ELR (cell line): ENCODE measurements around the gene CLIP2.
"Not testable (repeated sequence)": the region's sequence is repeated elsewhere in the genome, so short reads cannot be mapped to it uniquely, and the experiment has no call there.

ENCODE experiments used
- DNase-seq: peaks from one replicate; pipeline ENCODE4 v3.0.0-alpha.2; 2015; ENCODE audit warnings: low read depth

CLIP2 gene

DNA sequence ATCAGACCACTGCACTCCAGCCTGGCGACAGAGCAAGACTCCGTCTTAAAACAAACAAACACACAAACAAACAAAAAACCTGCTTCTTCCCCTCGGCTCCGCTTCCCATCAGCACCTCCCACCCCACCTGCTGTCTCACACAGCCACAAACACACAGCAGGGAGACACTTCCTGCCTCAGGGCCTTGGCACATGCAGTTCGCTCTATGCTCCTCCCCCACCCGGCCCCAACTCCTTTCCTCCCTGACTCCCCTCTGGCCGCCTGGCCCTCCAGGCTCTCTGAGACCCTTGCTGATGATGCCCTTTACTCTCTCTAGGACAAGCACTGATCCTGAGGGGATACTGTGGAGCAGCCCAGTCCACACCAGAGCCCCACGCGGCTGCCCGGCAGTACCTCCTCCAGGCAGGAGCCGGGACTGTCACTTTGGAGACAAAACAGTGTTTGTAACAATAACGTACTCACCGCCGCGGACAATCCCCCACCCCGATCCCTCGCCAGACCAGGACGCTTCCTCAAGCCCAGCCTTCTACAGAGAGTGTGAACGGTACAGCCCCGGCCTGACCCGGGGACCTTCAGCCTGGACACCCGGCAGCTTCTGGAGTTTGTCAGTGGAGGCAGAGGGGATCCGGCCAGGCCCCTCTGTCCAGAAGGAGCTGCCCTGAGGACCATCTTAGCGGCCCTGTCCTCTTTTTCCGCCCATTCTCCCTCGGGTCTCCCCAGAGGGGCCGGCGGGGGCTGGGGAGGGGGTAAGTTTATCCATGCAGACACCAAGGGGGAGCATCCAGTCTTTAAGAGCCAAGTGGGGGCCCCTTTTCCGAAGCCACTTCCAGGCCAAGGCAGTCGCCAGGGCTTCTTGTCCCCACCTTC lies 114.5 kb downstream of the CLIP2 start:
- no peak for DNase-seq

DNA sequence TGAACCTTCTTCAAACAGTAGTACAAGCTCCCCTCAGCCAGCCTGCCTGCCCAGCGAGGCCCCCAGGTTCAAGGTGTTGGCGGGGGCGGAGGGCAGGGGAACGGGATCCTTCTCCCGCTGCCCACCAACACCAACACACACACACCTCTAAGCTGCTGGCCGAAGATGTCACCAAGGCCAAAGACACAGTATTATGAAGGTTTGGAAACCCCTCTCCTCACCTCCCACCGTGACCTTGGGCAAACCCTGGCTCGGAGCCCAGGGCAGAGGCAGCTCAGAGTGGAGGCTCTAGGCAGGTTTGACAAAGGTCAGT lies 115.1 kb downstream of the CLIP2 start:
- DNase-seq, result no peak

DNA sequence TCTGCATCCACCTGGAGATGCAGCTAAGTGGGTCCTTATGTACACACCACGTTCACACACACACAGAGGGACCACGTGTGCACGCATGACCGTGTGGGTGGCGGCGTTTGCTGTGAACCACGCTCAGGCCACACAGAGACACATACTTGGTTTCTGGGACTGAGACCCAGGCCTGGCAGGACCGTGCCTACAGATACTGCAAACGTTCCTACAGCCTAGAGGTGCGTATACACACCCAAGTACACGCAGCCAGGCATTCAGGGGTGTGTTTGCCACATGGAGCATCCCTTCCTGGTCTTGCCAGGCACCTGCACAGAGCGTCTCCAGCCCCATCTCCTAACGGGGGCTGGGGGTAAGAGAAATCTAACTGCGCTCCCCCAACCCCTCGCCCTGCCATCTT lies 115.5 kb downstream of the CLIP2 start:
- DNase-seq, result no peak

DNA sequence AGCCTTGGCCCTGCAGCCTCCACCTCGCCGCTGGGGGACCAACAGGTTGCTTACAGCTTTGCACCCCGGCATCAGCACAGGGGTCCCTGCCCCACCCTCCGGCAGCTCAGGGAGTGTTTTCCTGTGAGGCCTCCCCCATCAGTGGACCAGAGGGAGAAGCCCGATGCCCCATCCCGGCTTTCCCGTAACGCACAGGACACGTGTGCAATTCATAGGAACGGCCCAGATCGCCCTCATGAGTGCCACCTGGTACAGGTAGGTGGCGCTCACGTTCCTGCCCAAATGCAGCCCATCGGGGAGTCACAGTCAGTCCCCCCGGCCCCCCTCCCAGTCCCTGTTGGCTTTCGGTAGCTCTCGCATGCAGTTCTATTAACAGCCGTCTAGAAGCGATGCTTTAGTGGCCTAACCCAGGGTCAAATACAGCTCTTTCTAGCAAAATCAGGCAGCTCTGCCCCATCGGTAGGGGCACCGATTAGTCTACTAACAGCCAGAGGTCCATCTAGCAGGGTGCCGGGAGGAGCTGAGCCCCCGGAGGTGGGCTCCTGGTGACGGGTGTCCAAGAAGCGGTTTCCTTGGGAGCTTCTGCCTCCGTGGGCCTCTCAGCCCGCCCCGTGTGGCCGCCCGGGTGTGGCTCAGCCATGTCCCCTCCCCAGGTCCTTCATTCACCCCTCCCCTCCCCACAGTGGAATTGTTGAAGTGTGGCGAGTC lies 116.1 kb downstream of the CLIP2 start:
- peak; percentile 18 for DNase-seq

DNA sequence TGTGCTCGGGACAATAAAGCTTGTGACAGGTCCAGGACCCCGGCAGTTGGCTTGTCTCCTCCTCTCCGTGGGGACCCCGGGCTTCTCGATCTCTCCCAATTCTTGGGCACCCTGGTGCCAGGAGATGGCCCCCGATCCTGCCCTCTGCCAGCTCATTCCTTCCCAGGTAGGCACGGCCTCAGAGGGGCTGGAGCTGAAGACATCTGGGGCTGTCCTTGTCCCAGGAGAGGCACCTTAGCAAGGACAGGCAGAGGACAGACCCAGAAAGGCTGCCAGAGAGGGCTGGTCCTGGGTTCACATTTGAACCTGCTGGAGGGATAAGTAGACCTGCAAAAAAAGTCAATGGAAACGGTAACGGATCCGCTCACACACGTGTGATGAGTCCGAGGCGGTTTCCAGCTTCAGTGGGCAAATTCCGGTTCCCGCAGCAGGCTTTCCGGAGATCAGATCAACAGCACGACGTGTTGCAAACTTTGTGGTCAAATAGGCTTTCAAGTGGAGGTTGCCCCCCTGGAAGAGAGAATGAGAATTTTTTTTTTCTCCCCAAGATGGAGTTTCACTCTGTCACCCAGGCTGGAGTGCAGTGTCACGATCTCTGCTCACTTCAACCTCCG lies 116.8 kb downstream of the CLIP2 start:
- no peak for DNase-seq

DNA sequence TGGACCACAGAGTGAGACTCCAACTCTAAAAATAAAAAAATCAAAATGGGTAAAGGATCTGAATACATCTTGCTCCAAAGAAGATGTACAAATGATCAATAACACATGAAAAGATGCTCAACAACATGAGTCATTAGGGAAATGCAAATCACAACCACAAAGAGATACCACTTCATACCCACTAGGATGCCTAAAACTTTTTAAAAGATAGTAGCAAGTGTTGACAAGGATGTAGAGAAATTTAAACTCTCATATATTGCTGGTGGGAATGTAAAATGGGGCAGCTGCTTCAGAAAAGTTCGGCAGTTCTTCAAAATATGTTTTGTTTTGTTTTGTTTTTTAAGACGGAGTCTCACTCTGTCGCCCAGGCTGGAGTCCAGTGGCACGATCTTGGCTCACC lies 118.8 kb downstream of the CLIP2 start:
- peak; percentile 19 for DNase-seq

DNA sequence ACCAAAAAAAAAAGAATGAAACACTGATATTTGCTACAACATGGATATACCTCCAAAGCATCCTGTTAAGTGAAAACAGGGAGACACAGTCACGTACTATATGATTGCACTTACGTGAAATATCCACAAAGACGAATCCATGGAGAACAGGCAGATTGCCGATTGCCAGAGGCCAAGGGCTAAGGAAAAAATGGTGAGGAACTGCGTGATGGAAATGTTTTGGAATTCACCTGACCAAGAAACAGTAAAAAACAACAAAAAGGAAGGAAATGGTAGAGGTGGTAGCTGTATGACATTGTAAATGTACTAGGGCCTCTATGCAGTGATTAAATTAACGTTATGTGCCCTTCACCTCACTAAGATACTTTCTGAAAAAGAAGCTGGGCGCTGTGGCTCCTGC lies 120.4 kb downstream of the CLIP2 start:
- DNase-seq, result no peak

- DNase-seq, result no peak
Measured at GRCh38 chr7:74410772-74411171, 121.6 kb downstream of the CLIP2 start.

DNA sequence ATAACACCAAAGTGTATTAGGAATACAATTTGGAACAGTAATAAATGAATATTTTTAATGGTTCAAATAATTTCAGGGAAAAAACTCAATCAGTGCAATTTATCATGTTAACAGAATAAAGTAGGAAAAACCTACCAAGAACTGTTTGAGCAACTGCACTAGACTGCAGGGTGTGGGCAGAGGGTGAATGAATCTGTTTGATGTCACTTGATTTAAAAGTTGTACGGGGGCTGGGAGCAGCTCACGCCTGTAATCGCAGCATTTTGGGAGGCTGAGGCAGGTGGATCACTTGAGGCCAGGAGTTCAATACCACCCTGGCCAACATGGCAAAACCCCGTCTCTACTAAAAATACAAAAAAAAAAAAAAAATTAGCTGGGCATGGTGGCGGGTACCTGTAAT lies 122.4 kb downstream of the CLIP2 start:
- not testable (repeated sequence) for DNase-seq

GRCh38 chr7:74412056-74412455 lies 122.8 kb downstream of the CLIP2 start:
- DNase-seq, result no peak

DNA sequence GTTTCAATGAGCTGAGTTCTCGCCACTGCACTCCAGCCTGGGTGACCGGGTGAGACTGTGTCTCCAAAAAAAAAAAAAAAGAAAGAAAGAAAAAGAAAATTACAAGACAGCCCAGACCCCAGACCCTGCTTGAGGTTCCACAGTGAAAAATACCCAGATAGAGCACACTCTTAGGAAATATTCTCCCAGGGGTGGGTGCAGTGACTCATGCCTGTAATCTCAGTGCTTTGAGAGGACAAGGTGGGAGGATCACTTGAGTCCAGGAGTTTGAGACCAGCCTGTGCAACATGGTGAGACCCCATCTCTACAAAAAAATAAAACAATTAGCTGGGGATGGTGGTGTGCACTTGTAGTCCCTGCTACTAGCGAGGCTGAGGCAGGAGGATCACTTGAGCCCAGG lies 123.4 kb downstream of the CLIP2 start:
- peak; percentile 21 for DNase-seq

- DNase-seq, result not testable (repeated sequence)
Measured at GRCh38 chr7:74414595-74415333, 125.6 kb downstream of the CLIP2 start.

DNA sequence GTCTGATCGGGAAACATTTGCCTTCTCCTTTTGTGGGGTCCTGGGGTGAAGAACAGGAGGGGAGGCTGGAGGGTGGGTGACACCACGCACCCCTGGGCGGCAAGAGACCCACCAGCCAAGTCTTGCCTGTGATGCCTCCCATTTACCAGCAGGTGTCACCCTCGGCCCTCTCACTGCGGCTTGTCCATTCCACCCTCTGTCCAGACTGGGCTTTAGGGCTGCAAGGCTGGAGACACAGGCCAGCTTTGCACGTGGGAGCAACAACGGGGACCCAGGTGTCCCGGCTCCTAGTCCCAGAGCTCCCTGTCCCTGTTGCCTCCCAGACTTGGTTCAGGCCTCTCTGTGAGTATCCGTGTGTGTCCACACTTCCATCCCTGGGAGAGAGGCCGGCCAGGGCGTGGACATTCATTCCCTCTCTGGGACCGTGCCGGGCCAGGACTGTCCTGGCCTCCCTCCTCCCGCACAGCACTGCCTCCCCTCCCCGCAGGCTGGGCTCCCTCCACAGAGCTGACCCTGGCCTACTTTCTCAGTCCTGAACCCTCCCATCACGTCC lies 128.3 kb downstream of the CLIP2 start:
- DNase-seq, result peak; percentile 67

DNA sequence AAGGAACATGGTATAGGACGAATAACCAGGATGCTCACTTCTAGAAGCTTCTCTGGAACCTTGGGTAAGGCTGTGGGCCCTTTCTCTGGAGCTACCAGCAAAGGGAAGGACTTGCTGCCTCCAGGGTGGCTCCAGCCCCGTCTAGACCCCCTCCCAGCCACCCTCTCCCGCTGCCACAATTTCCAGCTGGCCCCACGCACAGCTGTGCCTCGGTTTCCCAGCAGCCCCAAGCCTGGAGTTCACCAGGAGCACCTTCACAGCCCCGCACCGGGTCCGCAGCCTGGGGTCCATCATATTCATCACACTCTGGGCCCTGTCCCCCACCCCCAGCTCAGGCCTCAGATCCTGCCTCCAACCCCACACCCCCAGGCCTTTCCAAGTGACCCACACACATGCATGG lies 128.9 kb downstream of the CLIP2 start:
- DNase-seq, result no peak

GRCh38 chr7:74418538-74418937 lies 129.3 kb downstream of the CLIP2 start:
- no peak for DNase-seq

DNA sequence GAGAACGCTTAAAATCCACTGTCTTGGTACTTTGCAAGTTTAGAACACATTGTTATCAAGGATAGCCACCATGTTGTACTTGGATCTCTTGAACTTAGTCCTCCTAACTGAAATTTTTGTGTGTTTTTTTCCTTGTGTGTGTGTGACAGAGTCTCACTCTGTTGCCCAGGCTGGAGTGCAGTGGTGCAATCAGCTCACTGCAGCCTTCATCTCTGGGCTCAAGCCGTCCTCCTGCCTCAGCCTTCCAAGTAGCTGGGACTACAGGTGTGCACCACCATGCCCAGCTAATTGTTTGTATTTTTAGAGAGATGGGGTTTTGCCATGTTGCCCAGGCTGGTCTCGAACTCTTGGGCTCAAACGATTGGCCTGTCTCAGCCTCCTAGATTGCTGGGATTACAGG lies 130.0 kb downstream of the CLIP2 start:
- not testable (repeated sequence) for DNase-seq

DNA sequence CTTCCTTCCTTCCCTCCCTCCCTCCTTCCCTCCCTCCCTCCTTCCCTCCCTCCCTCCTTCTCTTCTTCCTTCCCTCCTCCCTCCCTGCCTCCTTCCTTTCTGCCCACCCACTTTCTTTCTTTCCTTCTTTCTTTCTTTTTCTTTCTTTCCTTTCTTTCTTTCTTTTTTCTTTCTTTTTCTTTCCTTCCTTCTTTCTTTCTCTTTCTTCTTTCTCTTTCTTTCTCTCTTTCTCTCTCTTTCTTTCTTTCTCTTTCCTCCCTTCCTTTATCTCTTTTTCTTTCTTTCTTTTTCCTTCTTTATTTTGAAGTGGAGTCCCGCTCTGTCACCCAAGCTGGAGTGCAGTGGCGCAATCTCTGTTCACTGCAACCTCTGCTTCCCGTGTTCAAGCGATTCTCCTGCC lies 130.8 kb downstream of the CLIP2 start:
- no peak for DNase-seq

- DNase-seq, result no peak
Measured at GRCh38 chr7:74424291-74424880, 135.2 kb downstream of the CLIP2 start.

- DNase-seq, result no peak
Measured at GRCh38 chr7:74428023-74428422, 138.8 kb downstream of the CLIP2 start.

GRCh38 chr7:74429153-74429747 lies 140.0 kb downstream of the CLIP2 start:
- DNase-seq, result peak; percentile 23

- not testable (repeated sequence) for DNase-seq
Measured at GRCh38 chr7:74430409-74430808, 141.2 kb downstream of the CLIP2 start.
